ENCODE results near the gene SLC18A3. TPM values are rescaled to one million over a fixed set of nuclear protein-coding genes. Genes with fewer than 3 reads are reported as not detected.
A peak's percentile ranks its signal among the peaks of the same experiment; 100 is the strongest.

Gene SLC18A3
- total RNA-seq, 5 donors from 2014 or later (not counting 1 experiment from before 2014, with no cell fraction given): not detected

- POLR2A ChIA-PET: no interaction called here
- H3K9me3 Mint-ChIP-seq: peaks cover 0 to 3% (median 0%) of the 10 kb centered on the region in 3 donors
- Histone ChIP-seq H3K9me3 (no peaks in the 10 kb centered on the region), H3K27ac (ENCODE audit: low read length) (no peak overlapping the region), H3K27me3 (replicated peaks in 1 of 2; ENCODE audit: control insufficient read depth in 2 of 2, extremely low read depth in 1 of 2, insufficient read depth in 2 of 2, low read length in 1 of 2) (peaks cover 3 to 40% of the 10 kb centered on the region in 2 experiments), H3K4me3 (ENCODE audit: control insufficient read depth in 1 of 2, extremely low read depth in 1 of 2, low read length in 1 of 2) (no peak overlapping the region), H3K4me1 (ENCODE audit: control insufficient read depth in 1 of 2, extremely low read depth in 1 of 2, insufficient read depth in 2 of 2, low read length in 2 of 2) (peaks cover 0 to 5% of the 10 kb centered on the region in 2 experiments), H3K36me3 (ENCODE audit: control insufficient read depth in 2 of 2, extremely low read depth in 1 of 2, insufficient read depth in 1 of 2, low read length in 1 of 2) (no peaks in the 10 kb centered on the region)
- DNase-seq: no peak
- ATAC-seq (replicated peaks in 1 of 4): no peak
- no peak overlapping the region for H3K27ac Mint-ChIP-seq
- CTCF ChIA-PET: no interaction called here
- peaks cover 47 to 59% of the 10 kb centered on the region in 2 donors for H3K27me3 Mint-ChIP-seq
- no peaks in the 10 kb centered on the region for H3K36me3 Mint-ChIP-seq
- H3K4me3 Mint-ChIP-seq: no peak overlapping the region
- peaks cover 2 to 8% (median 7%) of the 10 kb centered on the region in 3 donors for H3K4me1 Mint-ChIP-seq
- WGBS (ENCODE audit: insufficient coverage): 72% methylated on average over 2 of the region's 2 CpGs
These were observed 7.6 kb upstream of the SLC18A3 start for GRCh38 chr10:49602380-49603023.

- no peak overlapping the region for H3K27ac Mint-ChIP-seq
- no peaks in the 10 kb centered on the region for H3K9me3 ChIP-seq
- ATAC-seq (replicated peaks in 1 of 4) (no peak), DNase-seq (peak in 1 of 35 experiments; percentile 7)
- peaks cover 2 to 8% (median 7%) of the 10 kb centered on the region in 3 donors for H3K4me1 Mint-ChIP-seq
- ChIA-PET POLR2A (no interaction called here), CTCF (interaction anchor here in 1 of 2 donors (1.2 to 1.6 kb wide), 2 partner anchors 9 to 10 kb away, joined by 3 read pairs; no protein-coding TSS in a partner anchor)
- no peaks in the 10 kb centered on the region for H3K36me3 ChIP-seq (ENCODE audit: control insufficient read depth in 2 of 2, extremely low read depth in 1 of 2, insufficient read depth in 1 of 2, low read length in 1 of 2)
- peaks cover 0 to 5% of the 10 kb centered on the region in 2 experiments for H3K4me1 ChIP-seq (ENCODE audit: control insufficient read depth in 1 of 2, extremely low read depth in 1 of 2, insufficient read depth in 2 of 2, low read length in 2 of 2)
- no peaks in the 10 kb centered on the region for H3K36me3 Mint-ChIP-seq
- H3K4me3 ChIP-seq (ENCODE audit: control insufficient read depth in 1 of 2, extremely low read depth in 1 of 2, low read length in 1 of 2): no peak overlapping the region
- no peak overlapping the region for H3K4me3 Mint-ChIP-seq
- peaks cover 10 to 58% of the 10 kb centered on the region in 2 experiments for H3K27me3 ChIP-seq (replicated peaks in 1 of 2; ENCODE audit: control insufficient read depth in 2 of 2, extremely low read depth in 1 of 2, insufficient read depth in 2 of 2, low read length in 1 of 2)
- WGBS (ENCODE audit: insufficient coverage): 64% methylated on average over 4 of the region's 6 CpGs
- peaks cover 0 to 3% (median 0%) of the 10 kb centered on the region in 3 donors for H3K9me3 Mint-ChIP-seq
- peaks cover 56 to 76% of the 10 kb centered on the region in 2 donors for H3K27me3 Mint-ChIP-seq
- no peak overlapping the region for H3K27ac ChIP-seq (ENCODE audit: low read length)
These were observed 4.7 kb upstream of the SLC18A3 start for GRCh38 chr10:49605216-49605938.

GRCh38 chr10:49605939-49606509 lies 4.1 kb upstream of the SLC18A3 start:
- Histone ChIP-seq H3K4me1 (ENCODE audit: control insufficient read depth in 1 of 2, extremely low read depth in 1 of 2, insufficient read depth in 2 of 2, low read length in 2 of 2) (peaks cover 0 to 5% of the 10 kb centered on the region in 2 experiments), H3K27ac (ENCODE audit: low read length) (no peak overlapping the region), H3K9me3 (no peaks in the 10 kb centered on the region), H3K36me3 (ENCODE audit: control insufficient read depth in 2 of 2, extremely low read depth in 1 of 2, insufficient read depth in 1 of 2, low read length in 1 of 2) (no peaks in the 10 kb centered on the region), H3K27me3 (replicated peaks in 1 of 2; ENCODE audit: control insufficient read depth in 2 of 2, extremely low read depth in 1 of 2, insufficient read depth in 2 of 2, low read length in 1 of 2) (peaks cover 10 to 64% of the 10 kb centered on the region in 2 experiments), H3K4me3 (ENCODE audit: control insufficient read depth in 1 of 2, extremely low read depth in 1 of 2, low read length in 1 of 2) (no peak overlapping the region)
- H3K27ac Mint-ChIP-seq: no peak overlapping the region
- DNase-seq (no peak), ATAC-seq (replicated peaks in 1 of 4) (no peak)
- H3K36me3 Mint-ChIP-seq: no peaks in the 10 kb centered on the region
- CTCF ChIA-PET: interaction anchor here in 1 of 2 donors (0.6 to 1.2 kb wide), 2 partner anchors 10 to 11 kb away, joined by 3 read pairs; no protein-coding TSS in a partner anchor
- H3K4me3 Mint-ChIP-seq: no peak overlapping the region
- 44% methylated on average over 3 of the region's 3 CpGs for WGBS (ENCODE audit: insufficient coverage)
- peaks cover 2 to 8% (median 8%) of the 10 kb centered on the region in 3 donors for H3K4me1 Mint-ChIP-seq
- POLR2A ChIA-PET: no interaction called here
- peaks cover 0 to 3% (median 0%) of the 10 kb centered on the region in 3 donors for H3K9me3 Mint-ChIP-seq
- H3K27me3 Mint-ChIP-seq: peaks cover 50 to 73% of the 10 kb centered on the region in 2 donors

- 1% methylated on average over 12 of the region's 22 CpGs for WGBS (ENCODE audit: insufficient coverage)
- DNase-seq (peak; percentile 23 to 72 (median 55)), ATAC-seq (replicated peaks in 1 of 4) (peak; percentile 70 to 75 (median 72))
- ChIA-PET POLR2A (no interaction called here), CTCF (interaction anchor here in 1 of 2 donors (0.6 kb wide), 1 partner anchor 12 kb away, joined by 3 read pairs; no protein-coding TSS in a partner anchor)
- no peaks in the 10 kb centered on the region for H3K36me3 Mint-ChIP-seq
- H3K9me3 Mint-ChIP-seq: peaks cover 0 to 5% (median 0%) of the 10 kb centered on the region in 3 donors
- Histone ChIP-seq H3K4me1 (ENCODE audit: control insufficient read depth in 1 of 2, extremely low read depth in 1 of 2, insufficient read depth in 2 of 2, low read length in 2 of 2) (peaks cover 0 to 5% of the 10 kb centered on the region in 2 experiments), H3K27ac (ENCODE audit: low read length) (no peak overlapping the region), H3K9me3 (no peaks in the 10 kb centered on the region), H3K36me3 (ENCODE audit: control insufficient read depth in 2 of 2, extremely low read depth in 1 of 2, insufficient read depth in 1 of 2, low read length in 1 of 2) (no peaks in the 10 kb centered on the region), H3K27me3 (replicated peaks in 1 of 2; ENCODE audit: control insufficient read depth in 2 of 2, extremely low read depth in 1 of 2, insufficient read depth in 2 of 2, low read length in 1 of 2) (peaks cover 10 to 67% of the 10 kb centered on the region in 2 experiments), H3K4me3 (ENCODE audit: control insufficient read depth in 1 of 2, extremely low read depth in 1 of 2, low read length in 1 of 2) (no peak overlapping the region)
- peaks cover 2 to 12% (median 9%) of the 10 kb centered on the region in 3 donors for H3K4me1 Mint-ChIP-seq
- H3K27me3 Mint-ChIP-seq: peaks cover 56 to 76% of the 10 kb centered on the region in 2 donors
- no peak overlapping the region for H3K27ac Mint-ChIP-seq
- no peak overlapping the region for H3K4me3 Mint-ChIP-seq
These were observed 3.1 kb upstream of the SLC18A3 start for GRCh38 chr10:49606981-49607535.

- H3K27ac ChIP-seq (ENCODE audit: low read length): no peak overlapping the region
- CTCF ChIA-PET: no interaction called here
- no peak overlapping the region for H3K27ac Mint-ChIP-seq
- H3K36me3 Mint-ChIP-seq: no peaks in the 10 kb centered on the region
- H3K4me1 Mint-ChIP-seq: peaks cover 6 to 19% (median 9%) of the 10 kb centered on the region in 3 donors
- H3K9me3 ChIP-seq: no peaks in the 10 kb centered on the region
- H3K9me3 Mint-ChIP-seq: peaks cover 0 to 9% (median 0%) of the 10 kb centered on the region in 3 donors
- DNase-seq: peak in 1 of 35 experiments; percentile 21
- H3K36me3 ChIP-seq (ENCODE audit: control insufficient read depth in 2 of 2, extremely low read depth in 1 of 2, insufficient read depth in 1 of 2, low read length in 1 of 2): no peaks in the 10 kb centered on the region
- peak overlapping the region in 1 of 3 donors; percentile 34 for H3K4me3 Mint-ChIP-seq
- POLR2A ChIA-PET: no interaction called here
- peaks cover 57 to 77% of the 10 kb centered on the region in 2 donors for H3K27me3 Mint-ChIP-seq
- no peak overlapping the region for H3K4me3 ChIP-seq (ENCODE audit: control insufficient read depth in 1 of 2, extremely low read depth in 1 of 2, low read length in 1 of 2)
- 34% methylated on average over 6 of the region's 14 CpGs for WGBS (ENCODE audit: insufficient coverage)
- no peak for ATAC-seq (replicated peaks in 1 of 4)
- peaks cover 0 to 5% of the 10 kb centered on the region in 2 experiments for H3K4me1 ChIP-seq (ENCODE audit: control insufficient read depth in 1 of 2, extremely low read depth in 1 of 2, insufficient read depth in 2 of 2, low read length in 2 of 2)
- peaks cover 13 to 76% of the 10 kb centered on the region in 2 experiments for H3K27me3 ChIP-seq (replicated peaks in 1 of 2; ENCODE audit: control insufficient read depth in 2 of 2, extremely low read depth in 1 of 2, insufficient read depth in 2 of 2, low read length in 1 of 2)
These were observed 1.7 kb upstream of the SLC18A3 start for GRCh38 chr10:49608166-49609005.
